Measurements from ENCODE around the gene ZNF580.
A peak's percentile ranks its signal among the peaks of the same experiment; 100 is the strongest.

ZNF580 gene

GRCh38 chr19:55603581-55604292 lies 37.1 kb upstream of the ZNF580 start:
- no peak for TF ChIP-seq CTCF (IDR thresholded peaks at IDR 0.05)
- Histone ChIP-seq H3K36me3 (peaks cover 8% of the 10 kb centered on the region), H3K4me1 (ENCODE audit: control insufficient read depth in 1 of 2, insufficient read depth in 1 of 2, low read depth in 1 of 2, low read length in 1 of 2) (peaks cover 57 to 65% of the 10 kb centered on the region in 2 experiments), H3K9me3 (no peaks in the 10 kb centered on the region), H3K27me3 (no peaks in the 10 kb centered on the region), H3K4me3 (ENCODE audit: low read depth in 1 of 2, low read length in 1 of 2) (peak overlapping the region in 1 of 2 experiments; percentile 88), H3K27ac (peak overlapping the region; percentile 96)

- peaks cover 10% of the 10 kb centered on the region for H3K36me3 ChIP-seq
- H3K27ac ChIP-seq: peak overlapping the region; percentile 96
- peak overlapping the region; percentile 88 to 92 for H3K4me3 ChIP-seq (ENCODE audit: low read depth in 1 of 2, low read length in 1 of 2)
- H3K9me3 ChIP-seq: no peaks in the 10 kb centered on the region
- peak; percentile 7 for TF ChIP-seq CTCF (IDR thresholded peaks at IDR 0.05)
- peaks cover 72 to 75% of the 10 kb centered on the region in 2 experiments for H3K4me1 ChIP-seq (ENCODE audit: control insufficient read depth in 1 of 2, insufficient read depth in 1 of 2, low read depth in 1 of 2, low read length in 1 of 2)
- H3K27me3 ChIP-seq: no peaks in the 10 kb centered on the region
These were observed 35.6 kb upstream of the ZNF580 start for GRCh38 chr19:55605207-55605636.

- Histone ChIP-seq H3K9me3 (no peaks in the 10 kb centered on the region), H3K4me1 (ENCODE audit: control insufficient read depth in 1 of 2, insufficient read depth in 1 of 2, low read depth in 1 of 2, low read length in 1 of 2) (peaks cover 75 to 77% of the 10 kb centered on the region in 2 experiments), H3K4me3 (ENCODE audit: low read depth in 1 of 2, low read length in 1 of 2) (peak within 1 kb of the TSS; percentile 88 to 92), H3K27ac (peak within 1 kb of the TSS; percentile 96), H3K36me3 (peaks cover 16% of the 10 kb centered on the region), H3K27me3 (no peaks in the 10 kb centered on the region)
- peak; percentile 26 for TF ChIP-seq CTCF (IDR thresholded peaks at IDR 0.05)
These were observed 34.9 kb upstream of the ZNF580 start, which contains the start of gene ZNF865 for GRCh38 chr19:55605637-55606470. TSS of gene ZNF865 (plus strand) at chr19:55605647. CDS start at chr19:55613619, 7,972 bp downstream.

- H3K27me3 ChIP-seq: no peaks in the 10 kb centered on the region
- H3K9me3 ChIP-seq: no peaks in the 10 kb centered on the region
- peak overlapping the region; percentile 96 for H3K27ac ChIP-seq
- peaks cover 20% of the 10 kb centered on the region for H3K36me3 ChIP-seq
- peak overlapping the region; percentile 88 to 92 for H3K4me3 ChIP-seq (ENCODE audit: low read depth in 1 of 2, low read length in 1 of 2)
- peaks cover 75 to 77% of the 10 kb centered on the region in 2 experiments for H3K4me1 ChIP-seq (ENCODE audit: control insufficient read depth in 1 of 2, insufficient read depth in 1 of 2, low read depth in 1 of 2, low read length in 1 of 2)
- TF ChIP-seq CTCF (IDR thresholded peaks at IDR 0.05): no peak
These were observed 34.4 kb upstream of the ZNF580 start for GRCh38 chr19:55606471-55606787.

GRCh38 chr19:55606817-55607216 lies 34.0 kb upstream of the ZNF580 start:
- Histone ChIP-seq H3K27ac (peak overlapping the region; percentile 96), H3K4me1 (ENCODE audit: control insufficient read depth in 1 of 2, insufficient read depth in 1 of 2, low read depth in 1 of 2, low read length in 1 of 2) (peaks cover 75 to 80% of the 10 kb centered on the region in 2 experiments), H3K4me3 (ENCODE audit: low read depth in 1 of 2, low read length in 1 of 2) (peak overlapping the region; percentile 0 to 88), H3K27me3 (no peaks in the 10 kb centered on the region), H3K36me3 (peaks cover 20% of the 10 kb centered on the region), H3K9me3 (no peaks in the 10 kb centered on the region)
- TF ChIP-seq CTCF (IDR thresholded peaks at IDR 0.05): no peak

Measured in neutrophil (primary cell).